GM12878 (cell line): Measurements from ENCODE around the gene VAMP3. TPM values are rescaled to one million over a fixed set of nuclear protein-coding genes. Genes with fewer than 3 reads are reported as not detected.

Experiments
- ATAC-seq: fragments of 200-7000 bp; cut with Tn5 transposase; 3 replicates; pipeline ENCODE4 v1.9.1; 2020; ENCODE audit warnings: mild to moderate bottlenecking, moderate library complexity
- BruUV-seq: library from RNA; stranded (reverse); fragments of 400-500 nt; replicated peaks from 2 replicates; lab custom pipeline; 2021; lab: Mats Ljungman, UMichigan
- CTCF ChIA-PET: fragments of 300-600 bp; sonication (Branson Sonifier 250); formaldehyde crosslinking; extraction: SDS; loops from one replicate; lab custom pipeline; 2021; ENCODE audit warnings: inconsistent platforms; lab: Yijun Ruan, JAX
- POLR2A ChIA-PET: fragments of 350-600 bp; formaldehyde crosslinking; extraction: SDS; loops from one replicate; lab custom pipeline; 2021; ENCODE audit warnings: inconsistent platforms; lab: Charles Lee
- RAD21 ChIA-PET: fragments of 300-600 bp; sonication (Branson Sonifier 250); formaldehyde crosslinking; loops from one replicate; lab custom pipeline; 2023; ENCODE audit warnings: antibody characterized with exemption; ENCODE audit not compliant: unreplicated experiment; lab: Charles Lee
- SMC1A ChIA-PET: fragments of 300-600 bp; sonication (Branson Sonifier 250); formaldehyde crosslinking; loops from one replicate; lab custom pipeline; 2023; ENCODE audit not compliant: unreplicated experiment, uncharacterized antibody; lab: Charles Lee
- DNase-seq: peaks from one replicate; pipeline ENCODE4 v3.0.0-alpha.2; 2011; ENCODE audit warnings: low read depth, low spot score
- FAIRE-seq: peaks from 3 replicates; lab custom pipeline; 2011; peaks lifted over from hg19 to GRCh38; lab: Jason Lieb, UNC
- H2AFZ ChIP-seq: 2 replicates; pipeline ENCODE4 v1.6.0; 2011; ENCODE audit warnings: low read depth, low read length, control low read depth; ENCODE audit not compliant: control insufficient read depth
- H3K27ac ChIP-seq: 2 replicates; pipeline ENCODE4 v1.5.1; 2011; ENCODE audit warnings: control low read depth; ENCODE audit not compliant: control insufficient read depth, insufficient read depth
- H3K27me3 ChIP-seq, 2 experiments: replicated peaks in 1 of 2; 2 replicates each; pipeline versions ENCODE4 v1.6.0 to v1.6.1; 2011; ENCODE audit warnings: low read length in 1 of 2; ENCODE audit not compliant: control insufficient read depth in 2 of 2, insufficient read depth in 2 of 2
- H3K36me3 ChIP-seq, 2 experiments: 2 replicates each; pipeline ENCODE4 v1.5.1; 2011; ENCODE audit warnings: low read length in 1 of 2; ENCODE audit not compliant: control insufficient read depth in 2 of 2, insufficient read depth in 2 of 2
- H3K4me1 ChIP-seq: 2 replicates; pipeline ENCODE4 v1.6.1; 2011; ENCODE audit warnings: mild to moderate bottlenecking, low read length, moderate library complexity, mixed read lengths; ENCODE audit not compliant: control insufficient read depth, insufficient read depth
- H3K4me2 ChIP-seq: 2 replicates; pipeline ENCODE4 v1.6.0; 2011; ENCODE audit warnings: control low read depth; ENCODE audit not compliant: control insufficient read depth, insufficient read depth
- H3K4me3 ChIP-seq: fragments of 200-600 bp; sonication (generic); 2 replicates; pipeline ENCODE4 v1.5.1; 2016
- H3K79me2 ChIP-seq: 2 replicates; pipeline ENCODE4 v1.6.0; 2011; ENCODE audit warnings: low read length; ENCODE audit not compliant: control insufficient read depth, insufficient read depth
- H3K9ac ChIP-seq: 2 replicates; pipeline ENCODE4 v1.8.0; 2011; ENCODE audit warnings: low read length, control low read depth, mixed read lengths; ENCODE audit not compliant: control insufficient read depth, insufficient read depth
- H3K9me3 ChIP-seq: replicated peaks from 3 replicates; pipeline ENCODE4 v1.5.1; 2011; ENCODE audit warnings: mild to moderate bottlenecking, low read length; ENCODE audit not compliant: control insufficient read depth, insufficient read depth
- H4K20me1 ChIP-seq: 2 replicates; pipeline ENCODE4 v1.6.0; 2011; ENCODE audit not compliant: control insufficient read depth, insufficient read depth
- CREB1 ChIP-seq: IDR thresholded peaks from 2 replicates; pipeline ENCODE4 v1.6.1; 2012; ENCODE audit warnings: low read depth, mild to moderate bottlenecking, inconsistent platforms
- LARP7 ChIP-seq: fragments of 450-650 bp; IDR thresholded peaks from 2 replicates; pipeline ENCODE4 v1.6.1; 2017; ENCODE audit warnings: mild to moderate bottlenecking
- WGBS: methylation state at CpG from one replicate; pipeline ENCODE4 v1.1.6; 2016; ENCODE audit warnings: low lambda C conversion rate; ENCODE audit not compliant: insufficient replicate concordance, insufficient coverage; ENCODE audit errors: missing lambda C conversion rate; 5-methylcytosine and 5-hydroxymethylcytosine counted together
- in situ Hi-C: fragments of 300-500 bp; cut with MboI; formaldehyde crosslinking; loops from 9 replicates; pipeline ENCODE4 v1.14.3; 2018; ENCODE audit warnings: mixed read lengths
- intact Hi-C: fragments of 100-400 bp; cut with micrococcal nuclease; formaldehyde crosslinking; loops from one replicate; pipeline ENCODE4 v1.14.2; 2022; ENCODE audit not compliant: unreplicated experiment
- polyA plus RNA-seq, 11 experiments: library from polyadenylated mRNA; depleted of rRNA in 4 of 11; unstranded in 6 of 11; stranded (reverse) in 5 of 11; fragments of >200 nt; fragmentation: Nextera tagmentation in 4 of 11; fragmentation: Illumina TruSeq in 1 of 11; extraction: Ambion mirVana in 4 of 11; extraction: Trizol in 1 of 11; gene quantifications; 1 replicate in 1 of 11; 2 replicates in 10 of 11; pipeline versions ENCODE4 v1.2.1 to v1.2.3, GENCODE V29; 2011 to 2016; ENCODE audit warnings: inconsistent platforms in 2 of 11, missing spikeins in 2 of 11, low read depth in 1 of 11
- total RNA-seq, 4 experiments: library from RNA; depleted of rRNA in 3 of 4; stranded (reverse); fragments of >200 nt in 3 of 4; fragmentation: Illumina TruSeq in 1 of 4; extraction: Trizol in 1 of 4; gene quantifications; 2 replicates each; pipeline versions ENCODE4 v1.2.1 to v1.2.3, GENCODE V29; 2013 to 2021
- TF ChIP-seq, protein P1 (sequence below): fragments of 450-650 bp; IDR thresholded peaks from 2 replicates; pipeline ENCODE4 v1.6.1; 2016; ENCODE audit warnings: mild to moderate bottlenecking, moderate library complexity, borderline replicate concordance

VAMP3 gene
- total and polyA plus RNA-seq, 10 of the 15 experiments (the other 5 are each of a cell fraction or from before 2014, with no cell fraction given): 4.8 to 24.9 (median 9.7) TPM

DNA sequence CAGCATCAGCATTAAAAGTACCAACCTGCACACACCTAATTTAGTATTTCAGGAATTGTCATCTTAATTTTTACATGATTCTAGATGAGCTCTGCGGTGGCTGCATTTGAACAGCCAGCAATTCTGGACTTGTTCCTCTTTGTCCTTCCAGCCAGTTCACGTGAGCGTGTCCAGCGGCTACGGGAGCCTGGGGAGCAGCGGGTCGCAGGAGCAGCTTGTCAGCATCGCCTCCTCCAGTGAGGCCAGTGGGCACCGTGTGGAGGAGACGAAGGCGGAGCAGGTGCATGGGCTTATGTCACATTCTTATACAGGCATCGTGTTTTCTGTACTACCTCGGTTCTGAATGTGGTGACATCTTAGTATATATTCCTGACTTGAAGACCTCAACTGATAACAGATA, 38.6 kb downstream of the VAMP3 start:
- Histone ChIP-seq H3K4me2 (no peak overlapping the region), H3K36me3 (no peaks in the 10 kb centered on the region), H3K9me3 (peaks cover 7% of the 10 kb centered on the region; the same call in 2 of the 3 replicates), H3K9ac (no peak overlapping the region), H3K27ac (no peak overlapping the region), H3K27me3 (no peaks in the 10 kb centered on the region), H3K4me3 (no peak overlapping the region), H4K20me1 (no peaks in the 10 kb centered on the region; the same call in 1 of the 2 replicates), H3K79me2 (no peaks in the 10 kb centered on the region), H3K4me1 (no peaks in the 10 kb centered on the region), H2AFZ (no peak overlapping the region)
- ATAC-seq (no peak), FAIRE-seq (no peak), DNase-seq (no peak)
- ChIA-PET SMC1A (interaction anchor here (1.3 kb wide), 1 partner anchor 57 kb away, joined by 3 read pairs; no protein-coding TSS in a partner anchor), CTCF (no interaction called here), POLR2A (no interaction called here), RAD21 (no interaction called here)
- intact Hi-C loops (loop anchor here (5.0 kb wide), 1 partner anchor 93 kb away; no protein-coding TSS in a partner anchor), in situ Hi-C loops (no loop called here)
- no peak for TF ChIP-seq LARP7
- TF ChIP-seq CREB1: no peak
- TF ChIP-seq, protein P1, sequence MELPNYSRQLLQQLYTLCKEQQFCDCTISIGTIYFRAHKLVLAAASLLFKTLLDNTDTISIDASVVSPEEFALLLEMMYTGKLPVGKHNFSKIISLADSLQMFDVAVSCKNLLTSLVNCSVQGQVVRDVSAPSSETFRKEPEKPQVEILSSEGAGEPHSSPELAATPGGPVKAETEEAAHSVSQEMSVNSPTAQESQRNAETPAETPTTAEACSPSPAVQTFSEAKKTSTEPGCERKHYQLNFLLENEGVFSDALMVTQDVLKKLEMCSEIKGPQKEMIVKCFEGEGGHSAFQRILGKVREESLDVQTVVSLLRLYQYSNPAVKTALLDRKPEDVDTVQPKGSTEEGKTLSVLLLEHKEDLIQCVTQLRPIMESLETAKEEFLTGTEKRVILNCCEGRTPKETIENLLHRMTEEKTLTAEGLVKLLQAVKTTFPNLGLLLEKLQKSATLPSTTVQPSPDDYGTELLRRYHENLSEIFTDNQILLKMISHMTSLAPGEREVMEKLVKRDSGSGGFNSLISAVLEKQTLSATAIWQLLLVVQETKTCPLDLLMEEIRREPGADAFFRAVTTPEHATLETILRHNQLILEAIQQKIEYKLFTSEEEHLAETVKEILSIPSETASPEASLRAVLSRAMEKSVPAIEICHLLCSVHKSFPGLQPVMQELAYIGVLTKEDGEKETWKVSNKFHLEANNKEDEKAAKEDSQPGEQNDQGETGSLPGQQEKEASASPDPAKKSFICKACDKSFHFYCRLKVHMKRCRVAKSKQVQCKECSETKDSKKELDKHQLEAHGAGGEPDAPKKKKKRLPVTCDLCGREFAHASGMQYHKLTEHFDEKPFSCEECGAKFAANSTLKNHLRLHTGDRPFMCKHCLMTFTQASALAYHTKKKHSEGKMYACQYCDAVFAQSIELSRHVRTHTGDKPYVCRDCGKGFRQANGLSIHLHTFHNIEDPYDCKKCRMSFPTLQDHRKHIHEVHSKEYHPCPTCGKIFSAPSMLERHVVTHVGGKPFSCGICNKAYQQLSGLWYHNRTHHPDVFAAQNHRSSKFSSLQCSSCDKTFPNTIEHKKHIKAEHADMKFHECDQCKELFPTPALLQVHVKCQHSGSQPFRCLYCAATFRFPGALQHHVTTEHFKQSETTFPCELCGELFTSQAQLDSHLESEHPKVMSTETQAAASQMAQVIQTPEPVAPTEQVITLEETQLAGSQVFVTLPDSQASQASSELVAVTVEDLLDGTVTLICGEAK: no peak
- no TSS peak for BruUV-seq
- 81% methylated on average over 13 of the region's 13 CpGs for WGBS
